Fibroblast of upper back skin (primary cell): ENCODE results near the gene TMEM184A.
A peak's percentile ranks its signal among the peaks of the same experiment; 100 is the strongest.

Experiments
- DNase-seq: peaks from one replicate; pipeline ENCODE4 v3.0.0-alpha.2; 2013

The TMEM184A gene

DNA sequence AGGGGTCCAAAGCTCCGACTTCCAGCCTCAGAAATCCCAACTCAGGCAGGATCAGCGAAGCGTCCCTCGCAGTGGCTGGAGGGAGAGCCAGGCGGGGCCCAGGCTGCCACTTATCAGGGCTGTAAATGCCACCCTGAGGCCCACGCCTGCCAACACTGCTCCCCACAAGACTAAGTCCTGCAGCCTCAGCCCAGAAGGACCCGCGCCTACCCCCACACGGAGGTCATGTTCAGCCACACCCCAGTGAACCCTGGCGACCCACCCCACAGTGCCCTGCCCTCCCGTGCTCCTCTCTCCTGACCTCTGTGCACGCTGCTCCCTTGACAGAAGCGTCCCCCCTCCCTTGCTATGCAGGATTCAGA, 10.7 kb upstream of the TMEM184A start:
- DNase-seq, result no peak

DNA sequence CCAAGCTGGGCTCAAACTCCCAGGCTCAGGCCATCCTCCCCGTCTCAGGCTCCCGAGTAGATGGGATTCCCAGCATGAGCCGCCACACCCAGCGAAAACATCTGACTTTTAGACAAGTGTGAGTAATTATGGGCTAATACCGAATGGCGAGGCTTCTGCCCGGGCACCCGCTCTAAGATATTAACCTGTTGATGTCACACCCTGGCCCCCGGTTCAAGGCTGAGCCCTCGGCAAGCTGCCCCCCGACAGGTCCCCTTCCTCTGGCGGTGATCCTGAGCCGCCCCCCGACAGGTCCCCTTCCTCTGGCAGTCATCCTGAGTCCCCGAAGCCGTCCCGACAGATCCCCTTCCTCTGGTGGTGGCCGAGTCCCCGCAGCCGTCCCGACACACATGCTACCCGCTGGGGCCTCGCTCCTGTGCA, 8.6 kb upstream of the TMEM184A start:
- DNase-seq, result no peak

GRCh38 chr7:1563981-1564602, 8.1 kb upstream of the TMEM184A start:
- no peak for DNase-seq

- peak; percentile 80 for DNase-seq
Observed at GRCh38 chr7:1562597-1563051, 6.6 kb upstream of the TMEM184A start.

GRCh38 chr7:1562116-1562515, 6.1 kb upstream of the TMEM184A start:
- peak; percentile 29 for DNase-seq

DNA sequence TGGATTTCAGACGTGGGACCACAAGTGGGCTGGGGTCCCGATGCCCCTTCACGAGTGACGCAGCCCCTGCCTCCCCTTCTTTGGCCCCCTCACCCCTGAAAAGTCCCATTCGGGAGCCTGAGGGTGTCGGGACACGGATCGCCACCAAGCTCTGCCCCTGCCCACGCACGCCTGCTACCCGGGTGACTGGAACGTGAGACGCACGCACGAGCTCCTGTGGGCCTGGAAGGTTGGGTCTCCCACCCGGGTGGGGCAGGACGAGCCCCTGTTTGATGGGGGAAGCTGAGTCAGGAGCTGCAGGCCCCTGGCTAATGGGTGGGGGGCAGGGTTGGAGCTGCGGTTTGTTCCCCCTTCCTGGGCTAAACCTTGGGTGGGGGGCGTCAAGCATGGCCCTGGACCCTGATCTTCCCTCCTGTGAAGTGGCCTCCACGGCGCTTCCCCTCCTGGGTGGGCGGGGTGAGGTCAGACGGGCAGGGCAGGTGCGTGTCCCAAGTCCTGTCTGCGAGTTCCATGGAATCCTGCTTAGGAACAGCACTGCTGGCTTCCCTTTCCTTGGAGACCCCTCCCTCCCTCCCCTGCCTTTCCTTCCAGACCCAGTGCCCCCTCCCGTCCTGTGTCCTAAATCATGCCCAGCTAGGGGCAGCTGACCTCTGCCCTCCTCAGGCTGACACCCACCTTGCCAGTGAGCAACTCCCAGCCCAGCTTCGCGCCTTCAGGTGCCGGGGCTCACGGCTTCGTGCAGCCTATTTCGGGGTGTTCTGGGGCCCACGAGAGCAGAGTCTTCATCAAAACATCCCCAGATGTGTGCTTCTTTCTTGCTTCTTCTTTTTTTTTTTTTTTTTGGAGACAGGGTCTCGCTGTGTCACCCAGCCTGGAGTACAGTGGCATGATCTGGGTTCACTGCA, 5.3 kb upstream of the TMEM184A start:
- DNase-seq, result no peak

DNA sequence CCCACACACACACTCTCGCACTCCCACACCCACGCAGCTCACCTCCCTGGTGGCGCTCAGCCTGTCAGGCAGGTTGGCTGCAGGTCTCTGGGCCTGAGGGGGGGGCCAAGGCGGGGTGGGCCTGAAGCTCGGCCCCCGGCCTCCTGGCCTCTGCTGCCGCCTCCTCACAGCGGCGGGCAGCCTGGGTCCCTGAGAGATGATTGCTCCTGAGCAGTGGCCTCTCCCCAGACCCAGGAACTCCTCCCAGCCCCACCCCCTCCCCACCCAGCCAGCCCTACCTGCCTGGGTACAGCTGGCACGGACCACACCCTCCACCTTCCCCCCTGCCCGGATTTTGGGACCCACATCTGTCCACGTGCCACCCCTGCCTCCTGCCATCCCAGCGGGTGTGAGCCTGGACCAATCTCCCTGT, 4.6 kb upstream of the TMEM184A start:
- no peak for DNase-seq

- DNase-seq, result no peak
Observed at GRCh38 chr7:1559626-1560590, 3.9 kb upstream of the TMEM184A start.

DNA sequence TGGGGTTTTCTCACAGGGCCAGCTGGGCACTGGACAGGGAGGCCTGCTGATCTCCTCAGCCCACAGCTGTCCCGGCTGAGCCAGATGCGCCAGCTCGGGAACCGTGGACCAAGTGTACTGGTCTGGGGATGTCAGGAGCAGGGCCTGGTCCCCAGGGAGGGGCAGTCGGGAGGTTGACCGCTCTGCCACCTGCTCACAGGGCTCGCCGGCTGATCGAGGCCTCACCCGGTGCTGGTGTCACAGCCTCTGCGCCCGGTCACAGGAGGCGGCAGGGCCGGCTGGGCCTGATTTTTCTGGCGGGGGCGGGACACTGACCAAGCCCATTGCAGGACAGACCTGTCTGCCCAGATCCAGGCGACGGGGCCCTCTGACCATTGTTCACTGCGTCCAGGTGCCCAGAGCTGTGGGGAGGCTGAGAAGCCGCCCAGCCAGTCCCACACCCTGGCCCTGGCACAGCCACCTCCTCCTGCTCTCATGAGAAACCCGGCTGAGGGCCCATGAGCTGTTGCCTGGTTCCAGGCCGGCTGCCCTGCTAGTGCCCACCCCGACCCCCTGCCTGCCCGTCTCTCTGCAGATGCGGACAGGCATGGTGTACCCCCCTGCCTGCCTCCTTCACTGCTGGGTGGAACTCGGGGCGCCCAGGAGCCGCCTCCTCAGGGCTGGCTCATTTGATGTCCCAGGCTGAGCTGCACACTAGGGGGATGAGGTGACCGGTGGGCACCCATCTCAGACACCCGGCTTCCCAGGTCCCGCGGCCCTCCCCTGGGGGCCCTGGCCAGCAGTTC, 3.0 kb upstream of the TMEM184A start:
- DNase-seq, result no peak

DNA sequence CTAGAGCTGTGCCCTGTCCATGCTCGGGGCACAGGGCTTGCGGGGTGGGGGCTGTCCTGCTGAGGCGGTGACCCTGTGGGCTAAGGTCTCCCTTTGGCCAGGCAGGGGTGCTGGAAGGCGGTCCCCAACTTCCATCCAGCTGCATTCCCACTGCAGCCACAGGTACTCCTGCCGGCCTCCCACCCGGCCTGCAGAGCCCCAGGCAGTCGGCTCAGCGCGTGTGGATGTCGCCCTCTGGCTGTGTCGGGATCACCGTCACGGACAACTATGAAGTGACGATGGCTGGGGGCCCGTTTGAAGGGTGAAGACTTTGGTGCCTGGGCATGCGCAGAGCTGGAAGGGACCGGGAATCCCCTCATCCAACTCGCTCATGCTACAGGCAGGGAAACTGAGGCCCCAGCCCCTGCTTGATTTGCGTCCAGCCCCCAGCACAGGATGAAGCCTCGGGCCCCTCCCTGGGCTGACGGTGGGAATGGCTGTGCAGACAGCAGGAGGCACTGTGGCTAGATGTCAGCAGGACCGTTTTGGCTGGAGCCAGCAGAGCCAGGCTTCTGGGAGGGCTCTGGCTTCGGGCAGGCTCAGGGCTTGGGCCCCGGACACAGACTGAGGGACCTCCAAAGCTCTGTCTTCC, 2.3 kb upstream of the TMEM184A start:
- DNase-seq, result no peak

DNA sequence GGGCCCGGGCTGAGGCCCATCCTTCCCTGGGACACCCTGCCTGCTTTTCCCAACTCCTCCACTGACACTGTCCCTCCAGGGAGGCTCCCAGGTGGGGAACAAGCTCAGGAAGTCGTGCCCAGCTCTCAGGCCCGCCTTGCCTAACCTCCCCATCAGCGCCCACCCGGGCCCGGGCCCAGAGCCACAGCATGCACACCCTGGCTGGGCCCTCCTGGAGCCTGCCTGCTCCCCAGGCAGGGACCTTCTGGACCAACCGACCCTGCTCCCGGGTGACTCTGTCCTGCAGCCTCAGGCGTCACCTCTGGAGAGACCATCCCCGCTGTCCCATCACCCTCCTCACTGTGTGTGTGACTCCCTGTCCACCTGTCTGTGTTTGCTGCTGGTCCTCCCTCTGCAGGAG, 1.8 kb upstream of the TMEM184A start:
- no peak for DNase-seq

- DNase-seq, result no peak
Observed at GRCh38 chr7:1557006-1557405, 1.0 kb upstream of the TMEM184A start.

DNA sequence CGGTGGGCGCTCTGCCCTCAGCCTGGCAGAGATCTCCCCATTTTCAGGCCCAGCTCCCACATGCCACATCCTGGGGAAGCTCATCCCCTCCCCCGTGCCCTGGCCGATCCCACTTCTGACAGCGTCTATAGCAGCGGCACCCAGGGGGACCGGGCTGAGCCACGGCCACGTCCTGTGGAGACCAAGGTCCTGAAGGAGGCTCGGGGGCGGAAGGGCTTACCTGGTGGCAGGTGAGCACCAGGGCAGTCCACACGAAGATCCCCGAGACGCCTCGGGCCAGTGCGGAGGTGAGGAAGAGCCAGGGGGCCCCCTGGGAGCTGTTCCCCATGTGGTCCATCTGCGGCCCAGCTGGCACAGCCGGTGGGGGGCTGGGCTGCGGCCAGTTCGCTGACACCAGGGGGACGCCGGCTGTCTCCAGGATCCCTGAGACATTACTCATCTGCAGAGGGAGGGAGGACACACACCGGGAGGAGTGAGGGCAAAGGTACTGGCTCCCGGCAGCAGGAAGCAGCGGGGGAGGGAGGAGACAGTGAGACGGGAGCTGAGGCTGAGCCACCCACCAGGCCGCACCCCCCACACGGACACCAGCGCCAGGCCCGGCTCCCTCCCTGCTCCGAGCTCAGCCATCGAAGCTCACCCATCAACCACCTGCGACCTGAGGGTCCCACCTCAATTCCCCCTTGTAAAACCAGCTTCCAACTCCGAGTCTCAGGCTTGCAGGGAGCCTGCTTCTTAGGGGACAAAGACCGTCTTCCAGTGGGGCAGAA, 776 bp downstream of the TMEM184A start:
- peak; percentile 89 for DNase-seq

DNA sequence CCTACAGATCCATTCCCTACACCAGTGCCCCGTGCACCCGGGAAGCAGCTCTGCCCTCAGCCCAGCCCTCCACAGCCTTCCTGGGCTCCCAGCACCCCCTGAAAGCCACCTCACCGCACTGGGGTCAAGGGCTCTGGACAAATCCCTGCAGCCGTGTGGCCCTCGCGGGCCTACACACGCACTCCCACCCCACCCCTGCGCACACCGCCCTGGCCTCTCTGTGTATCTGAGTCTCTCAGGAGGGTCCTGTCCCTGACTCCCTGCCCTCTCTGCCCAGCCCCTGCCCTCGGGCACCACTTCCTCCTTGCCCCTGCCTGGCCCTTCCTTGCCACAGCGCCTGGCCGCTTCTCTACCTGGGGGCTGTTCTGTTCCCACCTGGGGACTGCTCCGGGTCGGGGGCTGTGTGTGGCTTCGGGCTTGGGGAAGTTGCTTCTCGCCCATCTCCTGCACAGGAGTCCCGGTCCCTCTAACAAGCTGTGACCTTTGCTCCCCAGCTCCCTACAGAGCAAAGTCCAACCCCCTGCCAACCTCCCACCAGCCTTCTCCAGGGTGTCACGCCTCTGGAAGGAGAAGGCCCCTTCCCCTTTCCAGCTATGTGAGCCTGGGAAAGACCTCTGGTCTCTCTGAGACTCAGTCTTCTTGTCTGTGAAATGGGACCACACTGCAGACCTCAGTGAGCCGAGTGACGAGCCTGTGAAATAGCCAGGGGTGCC, 1.5 kb downstream of the TMEM184A start:
- DNase-seq, result no peak

- DNase-seq, result no peak
Observed at GRCh38 chr7:1553512-1554210, 2.3 kb downstream of the TMEM184A start.

DNA sequence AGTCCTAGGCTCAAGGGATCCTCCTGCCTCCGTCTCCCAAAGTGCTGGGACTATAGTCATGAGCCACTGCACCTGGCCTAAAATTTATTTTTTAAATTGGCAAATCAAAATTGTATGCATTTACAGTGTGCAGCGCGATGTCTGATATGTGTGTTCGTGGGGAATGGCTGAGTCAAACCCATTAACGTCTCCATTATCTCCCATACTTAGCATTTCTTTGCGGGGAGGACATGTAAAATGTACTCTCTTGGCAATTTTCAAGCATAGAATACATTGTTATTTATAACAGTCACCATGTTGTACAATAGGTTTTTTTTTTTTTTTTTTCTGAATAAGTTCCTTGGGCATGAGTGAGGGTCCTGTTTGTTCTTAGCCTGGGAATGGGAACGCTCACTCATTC, 3.8 kb downstream of the TMEM184A start:
- DNase-seq, result peak; percentile 53

DNA sequence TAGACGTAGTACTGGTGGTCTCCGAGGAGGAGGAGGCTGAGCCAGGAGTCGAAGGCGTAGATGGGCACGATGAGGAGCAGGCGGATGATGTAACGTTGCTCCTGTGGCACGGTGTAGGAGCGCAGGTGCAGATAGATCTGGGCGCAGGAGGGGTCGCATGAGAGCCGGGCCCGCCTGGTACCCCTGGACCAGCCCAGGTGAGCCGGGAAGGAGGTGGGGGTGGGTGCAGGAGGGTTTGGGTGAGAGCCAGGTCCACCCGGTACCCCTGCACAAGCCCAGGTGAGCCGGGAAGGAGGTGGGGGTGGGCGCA, 5.2 kb downstream of the TMEM184A start:
- no peak for DNase-seq

GRCh38 chr7:1550005-1550845, 5.8 kb downstream of the TMEM184A start:
- no peak for DNase-seq
